ENCODE results near the gene GLO1.
A peak's percentile ranks its signal among the peaks of the same experiment; 100 is the strongest.
"Not testable (repeated sequence)": the region's sequence is repeated elsewhere in the genome, so short reads cannot be mapped to it uniquely, and the experiment has no call there.

Gene GLO1

GRCh38 chr6:38701551-38701950, 1.4 kb downstream of the GLO1 start:
- no peaks in the 10 kb centered on the region; the same call in 1 of the 2 replicates for H3K27me3 ChIP-seq (ENCODE audit: insufficient read depth, low read length)
- no peaks in the 10 kb centered on the region for H3K9me3 ChIP-seq (ENCODE audit: insufficient read depth, low read depth, low read length)
- H3K27ac ChIP-seq (ENCODE audit: low read length) = no peak overlapping the region
- H3K4me1 ChIP-seq (ENCODE audit: insufficient read depth, low read length) = no peaks in the 10 kb centered on the region
- peaks cover 11% of the 10 kb centered on the region; the same call in 1 of the 2 replicates for H3K36me3 ChIP-seq (ENCODE audit: insufficient read depth, low read depth, low read length)
- H3K9ac ChIP-seq (ENCODE audit: low read depth, low read length) = no peak overlapping the region
- peak overlapping the region; percentile 73 for H3K4me3 ChIP-seq (ENCODE audit: low read length)

DNA sequence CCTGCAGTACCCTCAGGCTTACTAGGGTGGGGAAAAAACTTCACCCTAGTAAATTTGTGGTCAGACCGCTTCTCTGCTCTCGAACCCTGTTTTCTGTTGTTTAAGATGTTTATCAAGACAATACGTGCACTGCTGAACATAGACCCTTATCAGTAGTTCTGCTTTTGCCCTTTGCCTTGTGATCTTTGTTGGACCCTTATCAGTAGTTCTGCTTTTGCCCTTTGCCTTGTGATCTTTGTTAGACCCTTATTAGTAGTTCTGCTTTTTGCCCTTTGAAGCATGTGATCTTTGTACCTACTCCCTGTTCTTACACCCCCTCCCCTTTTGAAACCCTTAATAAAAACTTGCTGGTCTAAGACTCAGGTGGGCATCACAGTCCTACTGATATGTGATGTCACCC, 3.2 kb downstream of the GLO1 start:
- not testable (repeated sequence) for H3K4me1 ChIP-seq (ENCODE audit: insufficient read depth, low read length); H3K27ac ChIP-seq (ENCODE audit: low read length); H3K4me3 ChIP-seq (ENCODE audit: low read length); H3K27me3 ChIP-seq (ENCODE audit: insufficient read depth, low read length); H3K9ac ChIP-seq (ENCODE audit: low read depth, low read length); H3K9me3 ChIP-seq (ENCODE audit: insufficient read depth, low read depth, low read length)
- H3K36me3 ChIP-seq (ENCODE audit: insufficient read depth, low read depth, low read length) = peaks cover 11% of the 10 kb centered on the region

- no peak overlapping the region for H3K4me3 ChIP-seq (ENCODE audit: low read length)
- H3K9ac ChIP-seq (ENCODE audit: low read depth, low read length) = no peak overlapping the region
- no peaks in the 10 kb centered on the region for H3K4me1 ChIP-seq (ENCODE audit: insufficient read depth, low read length)
- H3K36me3 ChIP-seq (ENCODE audit: insufficient read depth, low read depth, low read length) = peaks cover 11% of the 10 kb centered on the region
- H3K27me3 ChIP-seq (ENCODE audit: insufficient read depth, low read length) = no peaks in the 10 kb centered on the region
- H3K27ac ChIP-seq (ENCODE audit: low read length) = no peak overlapping the region
- H3K9me3 ChIP-seq (ENCODE audit: insufficient read depth, low read depth, low read length) = no peaks in the 10 kb centered on the region
Measured at GRCh38 chr6:38697846-38698245, 5.1 kb downstream of the GLO1 start.

DNA sequence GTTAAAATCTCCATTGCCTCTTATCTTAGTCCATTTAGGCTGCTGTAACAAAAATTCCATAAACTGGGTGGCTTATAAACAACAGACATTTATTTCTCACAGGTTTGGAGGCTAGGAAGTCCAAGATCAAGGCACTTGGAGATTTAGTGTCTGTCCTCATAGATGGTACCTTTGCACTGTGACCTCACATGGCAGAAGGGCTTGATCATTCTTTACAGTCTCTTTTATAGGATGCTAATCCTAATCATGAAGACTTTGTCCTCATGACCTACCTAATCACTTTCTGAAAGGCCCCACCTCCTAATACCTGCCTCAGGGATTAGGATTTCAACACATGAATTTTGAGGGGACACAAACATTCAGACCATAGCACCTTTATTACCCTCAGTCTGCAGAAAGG, 6.6 kb downstream of the GLO1 start:
- no peaks in the 10 kb centered on the region for H3K9me3 ChIP-seq (ENCODE audit: insufficient read depth, low read depth, low read length)
- no peaks in the 10 kb centered on the region for H3K4me1 ChIP-seq (ENCODE audit: insufficient read depth, low read length)
- peaks cover 11% of the 10 kb centered on the region for H3K36me3 ChIP-seq (ENCODE audit: insufficient read depth, low read depth, low read length)
- H3K4me3 ChIP-seq (ENCODE audit: low read length) = no peak overlapping the region
- no peaks in the 10 kb centered on the region for H3K27me3 ChIP-seq (ENCODE audit: insufficient read depth, low read length)
- H3K27ac ChIP-seq (ENCODE audit: low read length) = no peak overlapping the region
- H3K9ac ChIP-seq (ENCODE audit: low read depth, low read length) = no peak overlapping the region

GRCh38 chr6:38695933-38696332, 7.0 kb downstream of the GLO1 start:
- Histone ChIP-seq H3K9ac (ENCODE audit: low read depth, low read length) (no peak overlapping the region), H3K9me3 (ENCODE audit: insufficient read depth, low read depth, low read length) (no peaks in the 10 kb centered on the region), H3K4me3 (ENCODE audit: low read length) (no peak overlapping the region), H3K27ac (ENCODE audit: low read length) (no peak overlapping the region), H3K4me1 (ENCODE audit: insufficient read depth, low read length) (no peaks in the 10 kb centered on the region), H3K36me3 (ENCODE audit: insufficient read depth, low read depth, low read length) (peaks cover 7% of the 10 kb centered on the region), H3K27me3 (ENCODE audit: insufficient read depth, low read length) (no peaks in the 10 kb centered on the region)

GRCh38 chr6:38695227-38695900, 7.6 kb downstream of the GLO1 start:
- no peaks in the 10 kb centered on the region for H3K27me3 ChIP-seq (ENCODE audit: insufficient read depth, low read length)

DNA sequence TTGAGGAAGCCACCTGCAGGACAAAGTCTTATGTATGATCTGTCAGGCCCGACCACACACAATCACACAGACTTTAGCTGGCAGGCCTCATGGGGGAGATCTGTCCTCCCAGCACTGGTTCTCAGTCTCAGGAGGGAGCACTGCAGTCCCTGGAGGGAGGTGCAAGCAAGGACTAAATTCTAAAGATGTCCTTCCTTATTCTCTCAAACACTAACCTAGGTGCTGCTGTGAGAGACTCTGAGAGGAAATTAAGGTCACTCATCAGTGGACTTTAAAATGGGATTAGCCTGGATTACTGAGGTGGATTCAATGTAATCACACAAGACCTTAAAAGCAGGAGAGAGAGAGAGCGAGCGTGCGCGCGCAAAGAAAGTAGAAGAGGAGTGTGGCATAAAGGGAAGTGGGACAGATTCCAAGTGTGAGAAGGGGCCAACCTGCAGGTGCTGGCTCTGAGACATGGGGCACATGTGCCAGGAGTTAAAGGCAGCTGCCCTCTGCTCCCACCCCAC, 14.3 kb downstream of the GLO1 start:
- Histone ChIP-seq H3K9me3 (ENCODE audit: insufficient read depth, low read depth, low read length) (no peaks in the 10 kb centered on the region), H3K27ac (ENCODE audit: low read length) (no peak overlapping the region), H3K36me3 (ENCODE audit: insufficient read depth, low read depth, low read length) (peaks cover 28% of the 10 kb centered on the region), H3K4me3 (ENCODE audit: low read length) (no peak overlapping the region), H3K4me1 (ENCODE audit: insufficient read depth, low read length) (no peaks in the 10 kb centered on the region), H3K9ac (ENCODE audit: low read depth, low read length) (0 out of 2 replicates have a peak overlapping the region, but pooled peaks have one; percentile 34), H3K27me3 (ENCODE audit: insufficient read depth, low read length) (no peaks in the 10 kb centered on the region)

More at GRCh38 chr6:38695227-38695900, 7.6 kb downstream of the GLO1 start:
- Histone ChIP-seq H3K9ac (ENCODE audit: low read depth, low read length) (no peak overlapping the region), H3K4me3 (ENCODE audit: low read length) (no peak overlapping the region), H3K36me3 (ENCODE audit: insufficient read depth, low read depth, low read length) (peaks cover 4% of the 10 kb centered on the region), H3K27ac (ENCODE audit: low read length) (no peak overlapping the region), H3K9me3 (ENCODE audit: insufficient read depth, low read depth, low read length) (no peaks in the 10 kb centered on the region), H3K4me1 (ENCODE audit: insufficient read depth, low read length) (no peaks in the 10 kb centered on the region)

DNA sequence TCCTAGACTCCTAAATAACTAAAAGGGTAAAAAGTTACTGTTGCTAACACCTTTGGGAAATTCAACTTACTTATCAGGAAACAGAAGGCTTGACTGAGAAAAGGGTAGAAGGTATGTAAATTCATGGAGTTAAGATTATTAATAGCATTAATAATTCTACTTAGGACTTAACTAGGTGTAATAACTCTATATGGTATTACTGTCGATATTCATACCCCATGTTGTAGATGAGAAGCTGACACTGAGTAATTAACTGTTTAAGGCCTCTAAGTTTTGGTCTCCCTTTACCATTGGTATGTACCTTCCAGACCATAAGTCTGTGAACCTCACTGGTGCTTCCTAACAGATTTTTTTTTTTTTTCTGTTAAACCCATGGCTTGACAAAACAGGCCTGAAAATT, 15.4 kb downstream of the GLO1 start:
- Histone ChIP-seq H3K9ac (ENCODE audit: low read depth, low read length) (no peak overlapping the region), H3K9me3 (ENCODE audit: insufficient read depth, low read depth, low read length) (no peaks in the 10 kb centered on the region), H3K4me1 (ENCODE audit: insufficient read depth, low read length) (no peaks in the 10 kb centered on the region), H3K36me3 (ENCODE audit: insufficient read depth, low read depth, low read length) (peaks cover 37% of the 10 kb centered on the region), H3K27ac (ENCODE audit: low read length) (no peak overlapping the region), H3K27me3 (ENCODE audit: insufficient read depth, low read length) (no peaks in the 10 kb centered on the region), H3K4me3 (ENCODE audit: low read length) (no peak overlapping the region)

- Histone ChIP-seq H3K27me3 (ENCODE audit: insufficient read depth, low read length) (no peaks in the 10 kb centered on the region), H3K9ac (ENCODE audit: low read depth, low read length) (no peak overlapping the region), H3K9me3 (ENCODE audit: insufficient read depth, low read depth, low read length) (no peaks in the 10 kb centered on the region), H3K4me1 (ENCODE audit: insufficient read depth, low read length) (no peaks in the 10 kb centered on the region), H3K27ac (ENCODE audit: low read length) (no peak overlapping the region), H3K36me3 (ENCODE audit: insufficient read depth, low read depth, low read length) (peaks cover 42% of the 10 kb centered on the region), H3K4me3 (ENCODE audit: low read length) (no peak overlapping the region)
Measured at GRCh38 chr6:38687043-38687353, 15.9 kb downstream of the GLO1 start.

DNA sequence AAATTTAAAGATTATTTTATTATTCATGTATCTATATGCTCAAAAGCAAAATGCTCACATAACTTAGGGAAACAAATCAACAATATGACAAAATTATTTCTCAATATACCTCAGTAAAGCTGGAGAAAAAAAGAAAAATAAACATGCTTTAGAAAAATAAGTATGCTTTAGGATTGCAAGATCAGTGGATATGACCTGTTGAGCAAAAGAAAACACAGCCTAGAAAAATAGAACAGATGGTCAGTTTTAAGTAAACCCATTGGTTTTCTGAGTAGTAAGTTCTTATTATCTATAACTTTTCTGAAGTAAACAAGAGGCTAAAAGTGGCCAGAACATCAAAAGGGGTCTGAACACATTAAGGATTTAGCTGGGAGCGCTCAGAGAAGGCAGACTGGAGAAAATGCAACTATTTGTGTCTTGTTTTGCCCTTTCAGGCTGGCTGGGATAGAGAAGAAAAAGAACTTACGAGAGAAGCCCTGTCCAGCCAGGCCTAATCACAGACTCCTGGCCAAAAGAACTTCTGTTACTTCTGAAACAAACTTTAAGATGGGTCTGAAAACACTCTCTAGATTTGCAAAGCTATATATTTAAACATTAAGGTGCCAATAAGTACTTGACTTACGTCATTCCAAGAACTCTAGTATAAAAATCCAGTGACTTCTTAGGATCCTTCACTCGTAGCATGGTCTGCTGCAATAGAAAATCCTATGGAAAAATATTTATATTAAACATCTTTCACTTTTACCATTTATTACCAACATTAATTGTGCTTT, 16.5 kb downstream of the GLO1 start:
- no peaks in the 10 kb centered on the region for H3K9me3 ChIP-seq (ENCODE audit: insufficient read depth, low read depth, low read length)
- peaks cover 48% of the 10 kb centered on the region for H3K36me3 ChIP-seq (ENCODE audit: insufficient read depth, low read depth, low read length)
- no peak overlapping the region for H3K4me3 ChIP-seq (ENCODE audit: low read length)
- H3K27ac ChIP-seq (ENCODE audit: low read length) = no peak overlapping the region
- H3K27me3 ChIP-seq (ENCODE audit: insufficient read depth, low read length) = no peaks in the 10 kb centered on the region
- no peaks in the 10 kb centered on the region for H3K4me1 ChIP-seq (ENCODE audit: insufficient read depth, low read length)
- no peak overlapping the region for H3K9ac ChIP-seq (ENCODE audit: low read depth, low read length)

DNA sequence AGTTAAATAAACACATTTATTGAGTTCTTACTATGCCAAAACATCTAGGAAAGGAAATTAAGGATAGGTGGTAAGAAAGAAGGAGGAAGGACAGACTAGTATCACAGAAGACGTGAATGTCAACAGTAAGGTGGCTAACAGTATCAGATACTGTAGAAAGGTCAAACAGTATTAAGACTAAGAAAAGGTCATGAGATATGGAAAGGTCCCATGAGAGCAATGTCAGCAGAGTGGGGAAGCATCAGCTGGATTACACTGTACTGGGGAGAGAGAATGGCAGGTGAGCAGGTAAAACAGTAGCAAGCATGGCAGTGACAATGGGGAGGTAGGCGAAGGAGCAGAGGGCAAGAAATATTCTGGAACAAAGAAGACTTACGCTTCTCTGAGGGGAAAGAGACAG, 18.0 kb downstream of the GLO1 start:
- no peak overlapping the region for H3K27ac ChIP-seq (ENCODE audit: low read length)
- no peak overlapping the region for H3K9ac ChIP-seq (ENCODE audit: low read depth, low read length)
- H3K4me3 ChIP-seq (ENCODE audit: low read length) = no peak overlapping the region
- no peaks in the 10 kb centered on the region for H3K9me3 ChIP-seq (ENCODE audit: insufficient read depth, low read depth, low read length)
- peaks cover 50% of the 10 kb centered on the region for H3K36me3 ChIP-seq (ENCODE audit: insufficient read depth, low read depth, low read length)
- no peaks in the 10 kb centered on the region for H3K4me1 ChIP-seq (ENCODE audit: insufficient read depth, low read length)
- H3K27me3 ChIP-seq (ENCODE audit: insufficient read depth, low read length) = no peaks in the 10 kb centered on the region

DNA sequence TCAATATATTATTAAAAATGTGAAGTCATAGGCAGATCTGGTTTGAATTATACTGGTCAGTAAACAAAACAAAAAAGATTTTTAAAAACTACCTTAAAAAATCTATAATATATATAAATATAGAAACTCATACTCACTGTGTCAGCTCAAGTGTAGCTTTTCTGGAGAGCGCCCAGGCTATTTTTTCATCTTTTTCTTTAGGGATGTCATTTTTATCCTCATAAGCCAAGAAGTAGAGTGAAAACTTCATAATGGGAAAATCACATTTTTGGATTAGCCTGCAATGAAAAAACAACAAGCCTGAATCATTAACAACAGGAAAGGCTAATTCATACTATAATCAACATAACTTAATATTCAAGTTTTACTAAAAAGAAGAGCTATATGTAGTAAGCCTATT, 18.7 kb downstream of the GLO1 start:
- Histone ChIP-seq H3K4me1 (ENCODE audit: insufficient read depth, low read length) (no peaks in the 10 kb centered on the region), H3K27me3 (ENCODE audit: insufficient read depth, low read length) (no peaks in the 10 kb centered on the region), H3K4me3 (ENCODE audit: low read length) (no peak overlapping the region), H3K27ac (ENCODE audit: low read length) (no peak overlapping the region), H3K36me3 (ENCODE audit: insufficient read depth, low read depth, low read length) (peaks cover 50% of the 10 kb centered on the region), H3K9ac (ENCODE audit: low read depth, low read length) (no peak overlapping the region), H3K9me3 (ENCODE audit: insufficient read depth, low read depth, low read length) (no peaks in the 10 kb centered on the region)

Measured in iPS-20b (cell line).